Occipital lobe (tissue), 2 donors: ENCODE measurements around the gene DPP10. TPM values are rescaled to one million over a fixed set of nuclear protein-coding genes. Genes with fewer than 3 reads are reported as not detected.

Source experiments
- DNase-seq: peaks from one replicate; lab custom pipeline; 2025; lab: John Stamatoyannopoulos, UW
- total RNA-seq: library from RNA; depleted of rRNA; stranded (reverse); fragments of >200 nt; gene quantifications from one replicate; pipeline ENCODE4 v1.2.3, GENCODE V29; 2014

DPP10 gene
- total RNA-seq, 1 donor from 2014 or later, result 76.7 TPM

DNA sequence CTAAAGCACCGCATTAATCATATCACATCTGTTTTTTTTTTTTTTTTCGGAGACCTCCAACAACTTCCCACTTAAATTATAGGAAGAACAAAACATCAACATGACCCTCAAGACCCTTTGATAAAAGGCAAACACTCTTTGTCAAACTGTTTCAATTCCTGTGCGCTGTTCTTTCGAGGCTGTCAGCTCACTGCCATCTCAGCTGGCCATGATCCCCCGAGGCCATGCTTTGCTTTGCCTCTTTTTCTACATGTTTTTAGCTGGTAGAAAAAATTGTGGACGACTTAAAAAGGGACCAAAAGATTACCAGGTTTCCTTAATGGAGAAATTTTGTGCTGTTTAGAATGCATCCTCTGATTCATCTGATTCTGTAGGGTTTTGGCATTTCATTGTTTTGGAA lies 138.2 kb downstream of the DPP10 start:
- DNase-seq, result no peak

DNA sequence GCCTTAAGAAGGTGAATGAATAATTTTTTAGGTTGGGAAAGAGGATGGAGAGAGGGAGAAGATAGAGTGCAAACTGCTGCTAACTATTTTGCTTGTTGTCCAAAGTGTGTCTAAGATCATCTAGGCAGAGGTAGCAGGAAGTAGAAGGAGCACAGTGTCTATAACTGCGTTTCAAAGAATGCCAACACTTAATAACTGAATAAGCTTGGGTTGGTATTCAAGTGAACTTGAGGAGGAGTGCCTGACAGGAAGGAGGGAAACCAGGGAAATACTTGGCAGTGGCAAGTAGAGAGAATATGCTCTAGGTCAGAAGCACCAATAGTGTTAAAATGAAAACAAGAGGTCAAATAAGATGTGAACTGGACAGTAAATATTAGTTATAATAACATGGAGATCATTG lies 155.9 kb downstream of the DPP10 start:
- no peak for DNase-seq

DNA sequence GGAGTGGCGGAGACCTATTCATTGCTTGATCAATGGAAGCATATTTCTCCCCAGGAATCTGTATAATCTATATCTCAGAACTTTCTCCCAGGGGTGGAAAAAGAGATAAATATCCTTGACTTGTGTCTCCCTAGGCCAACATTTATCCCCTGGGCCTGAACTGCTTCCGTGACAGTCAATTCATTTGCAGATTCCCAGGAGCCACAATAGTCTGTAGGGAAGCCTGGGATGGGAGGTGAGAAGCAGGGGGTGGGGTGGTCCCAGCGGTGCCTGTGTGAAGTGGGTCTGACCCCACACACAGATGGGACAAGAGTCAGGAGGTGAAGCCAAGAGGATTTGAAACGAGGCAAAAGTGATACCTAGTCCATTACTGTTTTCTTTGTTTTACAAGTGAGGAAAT lies 166.8 kb downstream of the DPP10 start:
- DNase-seq, result no peak

DNA sequence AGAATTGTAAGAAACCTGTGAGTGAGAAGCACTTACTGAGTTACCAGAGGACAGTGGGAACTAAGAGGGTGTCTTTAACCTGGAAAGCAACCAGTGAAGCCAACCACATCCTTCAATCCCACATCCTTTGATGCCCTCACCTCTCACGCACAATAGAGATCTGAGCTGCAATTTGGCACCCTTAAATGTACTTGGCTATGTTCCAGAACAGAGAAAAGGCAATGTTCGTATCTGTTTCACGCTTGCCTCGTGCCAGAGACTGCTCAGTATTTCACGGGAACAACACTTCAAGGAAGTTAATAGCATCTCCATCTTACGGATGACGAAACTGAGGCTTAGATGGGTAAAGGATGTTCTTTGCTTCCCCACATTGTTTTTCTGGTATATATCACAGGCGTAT lies 167.4 kb downstream of the DPP10 start:
- DNase-seq, result no peak

DNA sequence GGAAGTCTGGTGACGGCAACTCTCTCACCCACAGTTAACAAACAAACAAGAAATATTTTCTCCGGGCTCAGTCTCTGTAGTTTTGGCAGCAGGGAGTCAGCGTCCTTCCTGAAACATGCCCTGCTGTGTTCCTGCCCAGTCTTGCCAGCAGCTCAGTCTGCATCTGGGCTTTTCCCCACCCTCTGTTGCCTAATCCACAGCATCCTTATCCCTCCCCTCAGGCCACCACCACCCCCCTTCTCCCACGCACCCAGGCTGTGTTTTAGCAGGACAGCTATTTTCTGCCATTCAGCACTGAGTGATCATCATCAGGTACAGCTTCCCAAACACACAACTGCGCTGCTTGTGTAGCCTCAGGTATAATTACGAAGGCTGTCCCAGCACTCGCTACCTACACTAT lies 168.2 kb downstream of the DPP10 start:
- no peak for DNase-seq

DNA sequence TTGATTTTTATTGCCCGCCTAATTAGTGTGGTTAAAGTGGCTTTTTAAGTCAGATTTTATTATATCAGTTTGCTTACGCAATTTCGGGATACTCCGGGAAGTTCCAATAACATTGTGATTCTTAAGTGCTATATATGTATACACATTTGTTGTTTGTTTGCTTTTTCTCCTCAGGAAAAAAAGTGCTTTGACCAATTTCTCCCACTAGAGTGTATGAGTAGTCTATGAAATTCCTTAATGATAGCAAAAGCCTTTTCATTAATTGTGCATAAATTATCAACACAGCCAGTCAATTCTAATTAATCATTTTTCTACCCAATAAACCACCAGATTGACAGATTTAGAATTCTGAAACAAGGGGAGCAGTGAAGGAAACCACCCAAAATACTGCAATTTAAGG lies 172.2 kb downstream of the DPP10 start:
- DNase-seq, result no peak

DNA sequence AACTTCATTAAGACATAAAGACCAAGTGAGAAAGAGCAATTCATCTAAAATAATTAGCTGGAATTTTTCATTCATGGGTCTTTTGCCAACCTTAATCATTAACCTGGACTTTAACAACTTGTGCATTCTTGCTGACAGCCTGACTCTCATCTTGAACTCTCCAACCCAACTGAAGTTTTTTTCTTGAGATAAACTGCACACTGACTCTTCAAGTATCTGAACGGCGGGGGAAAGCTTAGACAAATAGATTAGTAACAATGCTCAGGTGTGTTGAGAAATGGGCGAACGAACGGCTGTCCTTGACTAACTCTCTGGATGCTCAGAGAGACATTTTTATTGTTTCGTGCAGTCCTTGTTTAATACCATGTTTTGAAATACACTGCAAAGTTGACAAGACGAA lies 186.0 kb downstream of the DPP10 start:
- DNase-seq, result no peak

DNA sequence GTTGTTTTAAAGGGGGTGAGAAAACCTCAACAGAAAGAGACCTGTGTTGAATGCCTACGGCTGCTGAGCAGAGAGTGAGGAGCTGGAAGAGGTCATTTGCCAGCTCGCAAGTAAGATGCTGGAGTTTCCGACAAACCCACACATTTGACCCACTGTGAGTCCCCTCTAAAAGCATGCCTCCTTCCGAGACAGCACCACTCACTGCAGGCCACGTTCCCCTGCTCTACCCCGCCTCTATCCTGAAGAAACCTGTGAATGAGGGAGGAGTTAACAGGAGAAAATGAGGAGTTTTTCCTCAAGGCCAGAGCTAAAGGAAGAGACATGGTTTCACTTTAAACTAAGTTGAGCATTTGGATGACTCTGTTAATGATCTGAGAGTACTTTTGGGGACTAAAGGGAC lies 188.7 kb downstream of the DPP10 start:
- no peak for DNase-seq

DNA sequence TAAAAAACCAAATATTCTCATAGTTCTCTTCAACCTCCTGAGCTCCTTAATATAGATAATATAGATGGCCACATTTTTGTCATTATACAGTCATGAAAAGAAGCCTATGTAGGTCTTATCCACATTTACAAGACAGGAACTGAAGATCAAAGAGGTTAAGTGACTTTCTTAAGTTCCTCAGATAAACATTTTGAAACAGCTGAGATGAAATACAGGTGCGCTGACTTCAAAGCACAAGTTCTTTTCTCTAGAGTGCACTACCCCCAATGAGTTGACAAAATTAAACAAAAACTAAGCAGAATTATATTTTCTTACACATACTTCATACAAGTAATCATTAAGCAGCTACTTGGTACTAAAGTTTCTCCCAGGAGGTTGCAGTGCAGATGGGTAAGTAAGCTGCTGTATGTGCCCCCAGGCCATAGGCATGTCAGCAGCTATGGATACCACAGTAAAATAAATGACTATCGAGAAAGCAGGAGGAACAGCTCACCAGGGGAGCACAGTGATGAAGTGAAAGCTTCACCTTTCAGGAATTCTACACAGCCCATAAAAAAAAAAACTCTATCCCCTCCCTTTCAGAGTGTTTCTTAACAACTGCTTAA lies 199.8 kb downstream of the DPP10 start:
- DNase-seq, result no peak

DNA sequence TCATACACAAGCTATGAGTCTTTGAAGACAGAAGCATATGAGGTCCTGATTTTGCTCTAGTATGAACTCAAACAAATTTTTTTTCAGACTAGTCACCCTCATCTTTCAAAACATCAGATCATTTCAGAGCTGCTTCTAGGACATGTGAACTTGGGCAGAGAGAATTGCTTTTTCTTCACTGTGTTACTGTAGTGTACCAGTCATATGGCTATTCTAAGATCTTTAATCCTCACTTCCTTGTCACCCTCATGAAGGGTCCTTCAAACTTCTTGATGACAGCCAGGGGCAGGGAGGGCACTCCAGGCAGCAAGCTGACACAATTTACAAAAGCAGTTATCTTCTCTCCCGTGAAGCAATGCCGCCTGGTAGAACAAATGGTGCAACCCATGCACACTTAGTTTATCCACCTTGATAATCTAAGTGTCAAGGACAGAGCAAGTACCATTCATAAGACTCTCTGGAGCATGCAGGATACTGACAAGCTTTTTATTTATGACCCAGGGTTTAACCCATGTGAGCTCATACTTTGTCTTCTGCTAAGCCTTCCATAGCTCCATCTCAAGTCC lies 200.6 kb downstream of the DPP10 start:
- DNase-seq, result no peak

DNA sequence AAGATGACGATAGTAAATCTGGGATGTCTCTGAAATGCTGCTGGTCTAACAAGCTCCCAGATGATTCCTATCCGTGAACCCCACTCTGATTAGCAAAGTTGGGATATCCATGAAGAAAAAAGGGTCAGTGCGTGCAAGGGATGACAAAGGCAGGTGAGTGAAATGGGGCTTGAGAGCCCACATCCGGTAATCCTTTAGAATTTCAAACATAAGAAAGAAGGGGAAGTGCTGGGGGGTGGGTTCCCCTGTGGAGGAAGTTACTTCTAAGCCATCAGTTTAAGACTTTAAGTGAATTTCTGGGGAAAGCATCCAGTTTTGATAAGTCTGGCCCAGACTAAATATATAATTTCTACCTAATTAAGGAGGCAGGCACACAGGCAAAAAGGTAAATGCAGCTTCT lies 209.5 kb downstream of the DPP10 start:
- DNase-seq, result no peak

DNA sequence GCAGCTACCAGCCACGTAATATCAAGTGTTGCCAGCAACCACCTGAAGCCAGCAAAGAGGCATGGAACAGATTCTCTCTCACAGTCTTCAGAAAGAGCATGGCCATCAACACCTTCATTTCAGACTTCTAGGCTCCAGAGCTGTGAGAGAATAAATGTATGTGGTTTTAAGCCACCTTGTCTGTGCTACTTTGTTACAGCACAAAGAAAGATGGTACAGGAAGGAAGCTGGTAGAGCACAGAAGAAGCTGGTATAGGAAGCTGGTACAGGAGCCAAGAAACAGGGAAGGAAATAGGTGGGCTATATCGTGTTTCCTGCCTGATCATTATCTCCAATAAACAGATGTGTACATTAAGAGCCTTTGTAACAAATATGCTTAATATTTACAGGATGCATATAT lies 217.4 kb downstream of the DPP10 start:
- DNase-seq, result no peak

DNA sequence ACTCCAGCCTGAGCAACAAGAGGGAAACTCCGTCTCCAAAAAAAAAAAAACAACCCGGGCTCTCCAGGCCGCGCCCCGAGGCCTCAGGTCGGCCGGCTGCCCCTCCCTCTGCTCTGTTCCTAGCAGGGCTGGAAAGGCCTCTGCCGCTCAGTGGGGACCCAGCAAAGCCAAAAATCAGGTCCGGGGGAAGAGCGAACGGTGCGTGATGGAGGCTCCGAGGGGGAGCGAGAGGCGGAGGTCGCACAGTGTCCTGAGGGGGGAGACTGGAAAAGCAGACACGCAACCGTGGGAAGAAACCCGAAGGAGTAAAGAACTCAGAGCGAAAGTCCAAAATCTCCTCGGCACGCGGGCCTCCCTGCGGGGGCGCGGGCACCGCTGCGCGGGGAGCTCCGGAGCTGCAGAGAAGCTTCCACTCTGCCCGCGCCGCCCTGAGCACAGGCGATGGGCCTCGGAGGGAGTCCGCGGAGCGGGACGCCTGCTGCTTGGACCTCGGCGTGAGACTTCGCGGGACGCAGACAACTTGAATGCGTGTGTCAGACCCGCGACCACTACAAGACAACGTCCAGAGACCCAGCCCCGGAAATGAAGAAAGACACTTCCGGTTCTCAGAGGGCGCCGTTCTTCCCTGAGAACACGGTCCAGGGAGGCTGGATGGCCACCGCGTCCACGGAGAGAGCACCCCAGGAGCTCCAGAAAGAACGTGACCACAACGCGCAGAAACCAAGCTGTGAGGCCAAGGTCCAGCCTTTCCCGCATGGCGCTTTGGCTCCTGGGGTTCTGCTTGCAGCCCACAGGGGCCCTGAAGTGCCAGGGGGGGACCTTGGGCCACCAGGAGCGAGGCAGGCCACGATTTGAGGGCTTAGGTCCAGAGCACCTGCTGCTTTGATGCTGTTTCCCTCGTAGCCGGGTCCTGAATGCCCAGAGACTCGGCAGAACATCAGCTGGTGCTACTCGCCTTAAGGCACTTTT lies 219.8 kb downstream of the DPP10 start:
- DNase-seq, result peak; percentile 11

DNA sequence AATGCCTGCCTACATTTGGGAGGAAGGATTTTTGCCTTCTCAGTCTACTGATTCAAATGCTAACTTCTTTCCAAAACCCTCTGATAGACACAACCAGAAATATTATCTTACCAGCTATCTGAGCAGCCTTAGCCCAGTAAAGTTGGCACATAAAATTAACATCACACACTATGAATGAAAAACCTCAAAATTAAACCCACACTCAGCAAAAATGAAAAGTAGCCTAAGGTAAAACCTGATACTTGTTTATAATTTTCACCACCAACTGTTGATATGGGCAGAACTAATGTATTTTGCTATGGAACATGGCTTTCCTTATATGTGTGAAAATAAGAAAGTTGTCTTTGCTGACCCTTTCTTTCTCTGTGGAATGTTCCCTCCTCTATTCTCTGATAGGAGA lies 226.0 kb downstream of the DPP10 start:
- no peak for DNase-seq

DNA sequence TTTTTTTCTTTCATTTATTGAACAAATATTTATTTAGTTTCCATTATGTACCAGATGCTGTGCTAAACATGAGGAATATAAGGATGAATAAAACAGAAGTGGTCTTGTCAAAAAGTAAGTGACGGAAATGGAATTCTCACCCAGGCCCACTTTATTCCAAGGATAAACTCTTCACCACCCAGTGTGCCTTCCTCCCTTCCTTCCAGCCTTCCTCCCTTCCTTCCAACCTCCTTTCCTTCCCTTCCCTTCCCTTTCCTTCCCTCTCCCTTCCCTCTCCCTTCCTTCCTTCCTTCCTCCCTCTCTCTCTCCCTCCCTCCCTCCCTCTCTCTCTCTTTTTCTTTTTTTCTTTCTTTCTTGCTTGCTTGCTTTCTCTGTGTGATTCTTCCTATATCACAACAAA lies 240.8 kb downstream of the DPP10 start:
- no peak for DNase-seq

DNA sequence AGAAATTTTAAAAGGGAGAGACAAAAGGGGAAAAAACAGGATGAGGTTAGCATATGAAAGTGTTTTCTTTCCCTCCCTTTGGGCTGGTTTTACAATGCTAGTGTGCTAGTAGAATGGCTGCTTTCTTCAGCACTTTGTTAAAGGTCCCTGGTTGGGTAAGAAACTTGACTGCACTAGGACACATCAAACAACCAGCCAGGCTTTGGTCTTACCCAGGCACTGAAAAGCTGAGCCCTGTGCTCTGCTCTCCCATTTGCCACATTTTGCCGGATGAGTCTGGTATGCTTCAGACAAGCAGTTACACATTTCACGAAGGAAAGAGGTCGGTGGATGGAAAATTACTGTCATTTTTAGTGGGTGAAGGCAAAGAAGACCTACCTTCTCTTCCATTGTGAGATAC lies 242.0 kb downstream of the DPP10 start:
- DNase-seq, result no peak

DNA sequence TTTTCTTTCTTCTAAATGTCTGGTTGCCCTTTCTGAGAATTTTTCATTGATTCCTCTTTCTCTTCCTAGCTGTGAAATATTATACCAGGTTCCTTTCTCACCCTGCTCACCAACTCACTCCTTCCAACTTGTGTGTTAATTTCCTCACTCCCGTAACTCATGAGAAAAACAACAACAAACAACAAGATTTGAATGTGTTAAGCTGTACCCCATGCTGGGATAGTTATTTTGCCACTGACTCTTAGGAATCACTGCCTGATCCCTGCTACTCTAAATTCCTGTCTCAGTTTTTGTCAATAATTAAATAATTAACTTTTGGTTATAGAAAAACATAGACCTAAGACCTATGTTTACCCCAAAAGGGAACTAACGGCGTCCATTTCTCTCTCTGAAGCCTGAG lies 242.7 kb downstream of the DPP10 start:
- no peak for DNase-seq

DNA sequence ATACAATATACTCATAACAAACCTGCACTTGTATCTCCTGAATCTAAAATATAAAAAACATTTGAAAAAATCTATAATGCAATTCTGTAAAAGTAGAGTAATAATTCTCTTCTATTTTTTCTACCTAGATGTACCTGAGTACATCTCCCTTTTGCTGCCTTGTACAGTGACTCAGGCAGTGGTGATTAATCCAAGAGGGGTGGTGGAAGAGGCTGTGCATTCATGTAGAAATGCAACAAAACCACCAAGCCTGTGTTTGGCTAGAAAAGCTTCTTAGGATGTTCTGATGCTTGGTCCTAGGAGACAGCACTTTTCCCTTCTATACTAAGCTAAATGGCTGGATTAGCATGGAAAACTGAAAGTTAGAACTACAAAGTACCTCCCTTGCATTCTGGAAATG lies 245.8 kb downstream of the DPP10 start:
- no peak for DNase-seq

DNA sequence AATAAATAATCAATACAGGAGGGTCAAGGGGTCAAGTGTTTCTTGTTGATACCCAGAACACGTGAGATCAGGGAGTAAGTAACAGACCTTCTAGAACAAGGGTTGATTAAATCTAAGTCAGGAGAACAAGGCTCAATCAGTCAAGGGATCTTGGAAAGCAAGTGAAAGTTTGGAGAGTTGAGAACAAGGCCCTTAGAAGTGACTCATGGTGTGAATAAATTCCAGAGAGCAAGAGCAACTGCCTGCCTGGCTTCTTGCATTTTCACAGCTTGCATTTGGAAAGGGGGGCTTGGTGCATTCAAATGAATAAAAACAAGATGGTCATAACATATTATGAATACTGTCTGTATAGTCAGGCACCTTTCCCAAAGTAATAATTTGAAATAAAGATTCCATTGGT lies 256.1 kb downstream of the DPP10 start:
- no peak for DNase-seq

DNA sequence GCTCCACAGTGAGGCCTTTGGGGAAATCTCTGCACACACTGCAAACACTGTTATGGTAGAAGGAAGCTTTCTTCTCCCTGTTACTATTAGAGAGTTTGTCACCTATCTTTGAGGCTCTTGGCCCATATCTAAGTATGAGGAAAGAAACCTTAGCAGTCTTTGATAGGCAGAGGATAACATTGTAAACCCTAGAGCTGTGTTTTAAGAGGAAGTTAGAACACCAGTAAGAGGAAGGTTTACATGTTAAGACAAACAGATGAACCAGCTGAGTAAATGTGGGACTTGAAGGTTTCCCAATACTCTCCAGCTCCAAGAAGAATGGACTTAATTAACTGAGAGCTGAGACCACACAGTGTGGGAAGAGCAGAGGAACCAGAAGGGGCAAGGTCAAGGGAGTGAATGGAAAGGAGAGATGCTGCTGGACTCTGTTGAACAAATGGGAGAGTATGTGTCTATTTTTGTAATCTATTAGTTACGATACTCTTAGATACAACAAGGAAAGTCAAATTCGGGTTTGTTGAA lies 257.0 kb downstream of the DPP10 start:
- DNase-seq, result no peak

DNA sequence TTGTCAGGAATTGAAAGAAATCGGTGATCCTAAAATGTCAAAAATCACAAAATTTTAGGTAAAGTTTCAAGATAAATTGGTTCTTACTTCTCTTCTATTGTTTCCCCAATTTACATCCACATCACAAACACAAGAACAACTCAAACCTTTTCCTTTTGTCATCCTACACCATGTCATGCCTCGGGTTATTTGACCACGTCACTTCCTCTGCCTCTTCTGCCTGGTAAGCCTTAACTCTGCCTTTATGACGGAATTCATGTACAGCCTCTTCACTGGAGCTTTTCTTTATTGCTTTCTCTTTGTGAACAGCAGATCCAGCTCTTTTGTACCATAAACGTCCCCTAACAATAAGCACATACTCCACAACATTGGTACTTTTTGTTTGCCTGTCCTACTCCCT lies 258.0 kb downstream of the DPP10 start:
- no peak for DNase-seq
